HG02973 (cell line): ENCODE results near the gene SERPINB7.

ENCODE experiments used
- ATAC-seq: cut with Tn5 transposase; IDR thresholded peaks from one replicate; pipeline ENCODE4 v1.9.1; 2021; ENCODE audit warnings: moderate library complexity; ENCODE audit not compliant: unreplicated experiment

SERPINB7 gene

GRCh38 chr18:63787673-63788072, 12.5 kb downstream of the SERPINB7 start:
- ATAC-seq = no peak

GRCh38 chr18:63788447-63789096, 13.4 kb downstream of the SERPINB7 start:
- no peak for ATAC-seq

- no peak for ATAC-seq
Observed at GRCh38 chr18:63789327-63789726, 14.1 kb downstream of the SERPINB7 start.

- ATAC-seq = no peak
Observed at GRCh38 chr18:63795606-63796005, 20.4 kb downstream of the SERPINB7 start.

GRCh38 chr18:63799189-63799588, 24.0 kb downstream of the SERPINB7 start:
- no peak for ATAC-seq

DNA sequence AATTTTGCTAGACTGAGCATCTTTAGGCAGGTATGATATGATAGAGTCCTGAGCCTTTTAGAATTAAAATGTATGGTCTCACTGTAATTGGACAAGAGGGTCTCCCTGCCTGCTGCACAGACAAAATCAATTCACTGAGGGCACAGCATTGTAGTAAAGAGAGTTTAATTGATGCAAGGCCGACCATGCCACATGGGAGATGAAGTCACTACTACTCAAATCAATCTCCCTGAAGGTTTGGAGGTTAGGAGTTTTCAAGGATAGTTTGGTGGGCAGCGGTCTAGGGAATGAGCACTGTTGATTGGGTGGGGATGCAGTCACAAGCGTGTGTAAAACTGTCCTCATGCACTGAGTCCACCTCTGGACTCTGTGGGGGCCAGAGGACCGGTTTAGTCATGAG, 26.1 kb downstream of the SERPINB7 start:
- ATAC-seq = no peak

DNA sequence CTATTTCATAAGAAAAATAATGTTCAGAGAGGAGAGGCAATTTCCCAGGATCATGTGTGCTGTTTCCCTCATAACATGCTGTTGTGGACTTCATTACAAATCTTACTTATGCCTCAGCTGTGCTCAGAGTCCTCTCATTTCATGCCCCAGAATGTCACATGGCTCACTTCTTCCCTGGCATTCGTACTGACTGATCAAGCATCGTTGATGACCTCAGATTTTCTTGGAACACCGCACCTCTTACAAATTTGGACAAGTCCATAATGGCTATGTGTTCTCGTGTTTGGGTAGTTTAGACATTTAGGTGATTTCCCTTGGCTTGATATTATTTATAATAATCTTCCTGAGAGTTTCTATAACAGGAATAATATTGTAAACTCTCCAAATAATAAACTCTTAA, 32.9 kb downstream of the SERPINB7 start:
- ATAC-seq = no peak

GRCh38 chr18:63817441-63818051, 42.3 kb downstream of the SERPINB7 start:
- no peak for ATAC-seq

GRCh38 chr18:63818212-63818611, 43.0 kb downstream of the SERPINB7 start:
- no peak for ATAC-seq

DNA sequence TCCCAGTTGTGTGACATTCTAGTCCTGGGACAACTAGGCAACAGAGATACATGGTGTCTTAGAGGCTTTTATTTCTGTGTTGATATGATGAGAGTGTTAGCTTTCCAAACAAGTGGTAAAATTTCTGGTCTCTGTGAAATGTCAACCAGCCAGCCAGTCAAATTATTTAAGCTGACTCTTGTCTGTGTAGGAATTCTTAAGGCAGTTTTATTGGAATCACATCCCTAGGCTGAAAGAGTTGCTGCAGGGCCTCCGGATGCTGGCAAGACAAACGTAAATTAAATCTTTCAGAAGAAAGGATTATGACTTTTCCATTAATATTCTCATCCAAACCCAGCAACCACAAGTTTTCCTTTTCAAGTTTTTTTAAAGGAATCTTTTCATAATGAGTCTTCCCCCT, 44.6 kb downstream of the SERPINB7 start:
- no peak for ATAC-seq

DNA sequence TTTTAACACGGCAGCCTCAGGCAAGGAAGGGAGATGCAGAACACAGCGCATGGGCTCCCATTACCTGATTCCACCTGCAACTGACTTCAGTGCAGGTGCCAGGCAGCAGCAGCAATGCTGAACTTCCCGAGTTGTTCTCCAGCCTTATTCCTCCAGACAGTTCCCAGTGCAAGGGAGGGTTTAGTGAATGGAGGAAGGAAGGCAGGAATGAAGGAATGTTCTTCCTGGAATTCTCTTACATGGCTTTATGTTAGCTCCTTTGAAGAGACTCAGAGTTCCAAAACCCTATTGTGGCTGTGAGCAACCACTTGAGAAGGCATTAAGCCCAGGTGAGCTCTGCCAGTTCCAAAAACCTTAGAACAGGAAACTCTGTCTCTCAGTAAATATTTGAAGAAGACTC, 45.5 kb downstream of the SERPINB7 start:
- no peak for ATAC-seq

DNA sequence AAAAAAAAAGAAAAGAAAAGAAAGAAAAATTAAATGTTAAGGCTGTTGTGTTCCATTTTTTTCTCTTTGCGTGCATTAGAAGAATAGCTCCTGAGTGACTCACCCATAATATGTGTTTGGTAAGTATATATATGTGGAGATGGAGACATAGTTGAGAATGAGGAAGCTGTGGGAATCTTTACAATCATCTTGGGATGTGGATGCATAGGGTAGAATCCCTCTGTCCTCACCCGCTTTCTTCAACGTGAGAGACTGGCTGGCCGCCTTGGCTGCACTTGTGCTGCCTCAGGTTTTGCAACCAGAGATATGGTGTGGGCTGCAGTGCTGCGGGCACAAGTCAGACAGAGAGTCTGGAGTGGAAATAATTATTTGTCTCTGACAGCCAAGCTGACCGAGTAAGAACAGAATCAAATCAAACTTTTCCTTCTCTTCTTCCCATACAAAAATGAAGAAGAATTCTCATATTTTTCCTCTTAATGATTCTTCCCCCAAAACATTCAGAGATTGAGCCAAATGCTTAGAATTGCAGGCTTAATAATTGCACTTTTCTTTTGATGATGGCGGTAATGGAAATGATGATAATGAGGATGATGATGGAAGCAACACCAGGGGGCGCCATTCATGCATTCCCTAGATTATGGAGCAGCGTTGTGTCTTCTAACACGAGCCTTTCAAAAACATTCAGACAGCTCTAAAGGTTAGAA, 48.5 kb downstream of the SERPINB7 start:
- no peak for ATAC-seq

- no peak for ATAC-seq
Observed at GRCh38 chr18:63824220-63824525, 49.0 kb downstream of the SERPINB7 start.

DNA sequence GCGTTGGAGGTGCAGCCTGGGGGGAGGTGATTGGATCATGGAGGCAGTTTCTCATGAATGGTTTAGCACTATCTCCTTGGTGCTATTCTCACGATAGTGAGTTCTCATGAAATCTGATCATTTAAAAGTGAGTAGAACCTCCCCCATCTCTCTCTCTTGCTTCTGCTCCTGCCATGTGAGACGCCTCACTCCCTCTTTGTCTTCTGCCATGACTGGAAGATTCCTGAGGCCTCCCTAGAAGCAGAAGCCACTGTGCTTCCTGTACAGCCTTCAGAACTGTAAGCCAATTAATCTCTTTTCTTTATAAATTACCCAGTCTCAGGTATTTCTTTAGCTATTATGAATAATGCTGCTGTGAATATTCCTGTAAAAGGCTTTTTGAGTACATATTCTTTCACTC, 52.9 kb downstream of the SERPINB7 start:
- no peak for ATAC-seq

DNA sequence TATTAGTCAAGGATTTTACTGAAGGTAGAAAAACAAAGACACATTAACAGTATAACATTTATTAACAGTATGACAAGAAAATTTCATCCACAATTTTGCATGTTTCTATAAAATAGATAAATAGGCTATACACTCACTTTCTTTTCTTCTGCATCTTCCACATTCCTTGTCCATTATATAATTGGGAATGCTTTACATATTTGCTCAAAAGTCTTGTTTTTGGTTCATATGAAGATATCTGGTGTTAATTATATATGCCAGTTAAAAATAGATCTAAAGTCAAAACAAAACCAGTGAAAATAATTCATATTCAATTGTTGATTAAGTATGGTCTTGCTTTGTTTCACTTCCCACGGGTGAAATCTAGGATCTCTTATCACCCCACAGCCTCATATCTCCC, 53.4 kb downstream of the SERPINB7 start:
- no peak for ATAC-seq

DNA sequence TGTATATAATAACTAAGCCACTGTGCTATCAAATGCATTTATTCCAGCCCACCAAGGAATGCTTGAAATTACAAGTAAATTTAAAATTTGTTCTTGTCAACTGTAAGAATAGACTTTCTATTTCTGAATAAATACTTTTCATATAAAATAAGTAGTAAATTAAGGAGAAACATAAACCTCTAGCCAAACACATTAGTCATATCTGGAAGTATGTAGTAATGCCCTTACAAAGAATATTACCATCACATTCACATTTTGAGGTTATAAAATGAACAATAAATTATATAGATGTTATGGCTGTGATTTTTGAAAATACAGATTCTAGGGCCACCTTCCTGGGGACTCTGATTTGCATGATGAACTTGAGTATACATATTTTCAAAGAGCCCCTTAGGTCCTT, 54.7 kb downstream of the SERPINB7 start:
- no peak for ATAC-seq

- ATAC-seq = peak; percentile 91
Observed at GRCh38 chr18:63831080-63831788, 56.0 kb downstream of the SERPINB7 start.

- peak; percentile 79 for ATAC-seq
Observed at GRCh38 chr18:63832470-63832869, 57.3 kb downstream of the SERPINB7 start.

GRCh38 chr18:63834471-63835113, 59.4 kb downstream of the SERPINB7 start:
- ATAC-seq = no peak

- ATAC-seq = no peak
Observed at GRCh38 chr18:63836456-63836855, 61.2 kb downstream of the SERPINB7 start.

GRCh38 chr18:63837590-63837989, 62.4 kb downstream of the SERPINB7 start:
- no peak for ATAC-seq
